GM12891 (cell line): ENCODE data around the gene TMCO4.

Experiments
- DNase-seq: peaks from one replicate; pipeline ENCODE4 v3.0.0; 2011; ENCODE audit warnings: low spot score; ENCODE audit not compliant: insufficient read length
- FAIRE-seq: peaks from 2 replicates; lab custom pipeline; 2011; peaks lifted over from hg19 to GRCh38; lab: Jason Lieb, UNC
- PAX5 ChIP-seq: IDR thresholded peaks from 2 replicates; pipeline ENCODE4 v1.6.1; 2011; ENCODE audit warnings: low read length, moderate library complexity, mild to moderate bottlenecking; ENCODE audit not compliant: insufficient read depth, severe bottlenecking
- POLR2A ChIP-seq: IDR thresholded peaks from 2 replicates; pipeline ENCODE4 v1.6.1; 2011; ENCODE audit warnings: low read depth, low read length, control low read depth
- POLR2AphosphoS5 ChIP-seq: IDR thresholded peaks from 2 replicates; pipeline ENCODE4 v1.6.1; 2011; ENCODE audit warnings: low read depth, low read length, control low read depth
- POU2F2 ChIP-seq: IDR thresholded peaks from 2 replicates; pipeline ENCODE4 v1.6.1; 2011; ENCODE audit warnings: low read depth, mild to moderate bottlenecking, control low read depth, low read length, moderate library complexity
- SPI1 ChIP-seq: IDR thresholded peaks from 2 replicates; pipeline ENCODE4 v1.6.1; 2011; ENCODE audit warnings: low read depth, low read length, control low read depth
- TAF1 ChIP-seq: IDR thresholded peaks from 2 replicates; pipeline ENCODE4 v1.6.1; 2011; ENCODE audit warnings: low read depth, low read length, control low read depth

TMCO4 gene

DNA sequence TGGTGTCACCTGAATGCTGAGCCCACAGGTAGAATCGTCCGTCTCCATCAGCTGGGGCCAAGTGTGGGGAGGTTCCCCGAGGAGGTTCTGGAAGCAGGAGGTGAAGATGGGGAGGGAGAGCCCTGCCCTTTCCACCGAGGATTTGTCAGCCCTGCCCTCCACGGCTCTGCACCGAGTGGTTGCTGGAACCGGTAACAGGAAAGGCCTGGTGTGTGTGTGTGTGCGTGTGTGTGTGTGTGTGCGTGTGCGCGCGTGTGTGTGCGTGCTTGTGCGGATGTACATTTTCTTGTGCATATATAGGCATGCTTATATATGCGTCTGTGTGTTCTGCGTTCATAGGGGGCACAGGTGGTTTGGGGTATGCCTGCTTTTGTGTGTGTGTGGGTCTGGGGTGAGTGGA, 152.1 kb downstream of the TMCO4 start:
- no peak for TF ChIP-seq POU2F2
- no peak for TF ChIP-seq SPI1
- TF ChIP-seq POLR2A: no peak
- no peak for TF ChIP-seq PAX5
- TF ChIP-seq POLR2AphosphoS5: no peak
- no peak for TF ChIP-seq TAF1
- DNase-seq: no peak
- FAIRE-seq: no peak

DNA sequence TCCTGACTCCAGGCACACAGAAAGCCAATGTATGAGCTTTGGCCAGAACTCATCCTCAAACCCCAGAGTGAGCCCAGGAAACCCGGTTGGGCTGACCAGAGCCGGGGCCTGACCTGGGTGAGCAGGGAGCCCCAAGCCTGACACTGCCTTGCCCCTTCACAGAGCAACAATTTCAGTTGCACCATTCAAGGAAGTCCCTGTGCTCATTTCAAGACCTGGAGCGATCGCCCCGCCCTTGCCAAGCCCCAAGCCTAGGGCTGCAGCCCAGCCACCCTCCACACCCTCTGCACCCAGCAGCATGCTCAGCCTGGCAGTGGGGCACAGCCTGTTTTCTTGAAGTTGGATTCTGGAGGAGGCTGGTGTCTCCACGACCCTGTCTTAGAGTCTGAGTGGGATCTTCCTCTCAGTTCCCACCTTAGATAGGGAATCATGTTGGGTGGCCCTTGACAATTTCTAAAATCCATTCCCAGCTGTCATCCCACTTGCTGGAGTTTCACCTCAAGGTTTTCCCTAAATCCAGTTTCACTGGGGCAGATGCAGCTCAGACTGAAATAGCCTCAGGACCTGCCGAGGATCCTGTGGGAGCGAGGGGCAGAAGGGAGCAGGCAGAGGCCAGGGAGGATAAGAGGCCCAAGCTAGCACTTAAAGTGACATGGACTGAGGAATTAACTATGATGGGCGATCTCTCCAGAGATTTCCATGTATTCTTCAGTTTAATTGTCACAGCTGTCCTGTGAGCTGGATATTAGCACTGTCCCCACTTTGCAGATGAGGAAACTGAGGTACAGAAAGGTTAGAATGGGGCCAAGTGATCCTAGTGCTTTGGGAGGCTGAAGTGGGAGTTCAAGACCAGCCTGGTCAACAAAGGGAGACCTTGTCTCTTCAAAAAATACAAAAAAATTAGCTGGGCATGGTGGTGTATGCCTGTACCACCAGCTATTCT, 153.1 kb downstream of the TMCO4 start:
- peak; percentile 58 for DNase-seq
- peak; percentile 81 for FAIRE-seq
- TF ChIP-seq SPI1 (no peak), TAF1 (no peak), PAX5 (no peak), POLR2AphosphoS5 (no peak), POU2F2 (no peak), POLR2A (no peak)

DNA sequence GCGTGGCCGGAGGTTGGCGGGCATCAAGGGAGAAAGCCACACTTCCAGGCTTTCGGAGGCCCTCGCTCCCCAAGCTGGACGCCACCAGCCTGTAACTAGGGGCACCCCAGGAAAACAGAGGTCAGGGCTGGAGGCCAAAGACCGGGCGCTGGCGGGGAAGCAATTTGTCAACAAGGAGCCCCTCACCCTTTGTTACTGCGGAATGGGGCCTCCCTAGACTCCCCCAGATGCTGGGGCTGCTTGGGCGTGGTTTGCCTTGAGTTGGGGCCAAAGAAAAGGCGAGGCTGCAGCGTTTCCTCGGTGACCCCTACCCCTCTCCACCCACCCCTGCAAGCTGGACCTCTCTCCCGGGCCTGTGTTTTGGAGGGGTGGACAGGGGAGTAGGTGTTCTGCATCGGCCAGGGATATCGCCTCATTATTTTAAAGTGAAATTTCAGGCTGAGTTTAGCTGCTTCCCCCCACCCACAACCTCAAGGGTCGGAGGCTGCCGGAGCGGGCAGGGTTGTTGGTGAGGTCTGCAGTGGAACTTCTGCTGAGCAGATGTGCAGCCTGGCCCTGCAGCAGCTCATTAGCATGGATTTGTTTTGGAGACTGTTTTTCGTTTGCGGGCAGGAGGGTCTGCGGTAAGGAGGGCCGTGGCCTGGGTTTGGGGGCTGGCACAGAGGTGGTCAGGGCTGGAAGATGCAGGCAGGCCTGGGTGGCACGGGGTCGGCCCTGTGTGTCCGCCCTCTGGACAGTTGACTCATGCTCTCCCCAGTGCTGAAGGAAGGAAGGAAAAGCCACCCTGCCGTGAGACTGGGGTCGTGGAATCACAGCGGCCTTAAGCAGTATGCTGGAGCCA, 154.1 kb downstream of the TMCO4 start:
- DNase-seq (no peak), FAIRE-seq (peak; percentile 79)
- TF ChIP-seq PAX5: no peak
- TF ChIP-seq SPI1: no peak
- TF ChIP-seq POLR2AphosphoS5: no peak
- no peak for TF ChIP-seq POLR2A
- no peak for TF ChIP-seq POU2F2
- TF ChIP-seq TAF1: no peak

DNA sequence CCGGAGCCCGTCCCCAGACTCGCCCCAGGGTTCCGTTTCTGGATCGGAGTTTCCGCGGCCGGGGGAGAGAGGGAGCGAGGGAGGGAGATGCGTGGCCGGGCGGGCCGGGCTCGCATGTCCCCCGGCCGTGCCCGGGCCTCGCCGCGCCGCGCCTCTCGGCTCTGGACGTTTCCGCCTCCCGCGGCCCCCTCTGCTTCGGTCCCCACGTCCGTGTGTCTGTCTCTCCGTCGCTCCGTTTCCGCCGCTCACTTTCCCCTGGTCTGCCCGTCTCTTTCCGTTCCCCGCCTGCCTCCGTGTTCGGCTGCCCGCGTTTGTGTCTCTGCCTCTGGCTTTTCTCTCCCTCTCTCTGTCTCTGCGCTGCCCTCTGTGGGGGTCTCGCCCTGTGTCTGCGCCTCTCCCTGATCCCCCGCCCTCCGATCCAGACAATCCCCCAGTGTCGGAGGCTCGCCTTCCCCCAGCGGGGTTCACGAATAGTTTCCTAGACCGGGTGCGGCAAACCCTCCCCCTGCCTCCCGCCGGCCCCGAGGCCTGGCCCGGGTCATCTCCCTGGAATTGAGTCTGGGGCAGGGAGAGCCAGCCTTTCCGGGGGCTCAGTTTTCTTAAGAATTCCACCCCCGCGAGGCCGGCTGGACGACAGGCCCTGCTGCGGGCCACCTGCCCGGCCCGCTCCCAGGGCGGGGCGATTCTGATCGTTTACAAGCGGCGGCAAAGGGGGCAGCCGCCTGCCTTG, 154.9 kb downstream of the TMCO4 start:
- TF ChIP-seq POLR2AphosphoS5: no peak
- no peak for TF ChIP-seq SPI1
- TF ChIP-seq TAF1: no peak
- TF ChIP-seq POU2F2: no peak
- FAIRE-seq (no peak), DNase-seq (peak; percentile 76)

DNA sequence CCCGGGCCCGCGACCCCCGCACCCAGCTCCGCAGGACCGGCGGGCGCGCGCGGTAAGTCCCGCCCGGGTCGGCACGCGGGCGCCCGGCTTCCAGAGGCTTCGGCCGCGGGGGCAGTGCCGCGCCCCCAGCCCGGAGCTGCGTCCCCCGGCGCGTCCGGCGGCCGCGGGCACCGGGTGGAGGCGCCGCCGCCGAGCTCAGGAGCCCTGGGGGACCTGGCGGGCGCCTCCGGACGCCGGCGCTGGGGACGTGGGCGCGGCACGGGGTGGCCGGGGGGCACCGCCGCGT, 155.4 kb downstream of the TMCO4 start:
- DNase-seq (peak; percentile 53), FAIRE-seq (no peak)
- TF ChIP-seq POLR2AphosphoS5 (no peak), TAF1 (no peak), SPI1 (no peak), PAX5 (no peak), POU2F2 (no peak), POLR2A (no peak)

DNA sequence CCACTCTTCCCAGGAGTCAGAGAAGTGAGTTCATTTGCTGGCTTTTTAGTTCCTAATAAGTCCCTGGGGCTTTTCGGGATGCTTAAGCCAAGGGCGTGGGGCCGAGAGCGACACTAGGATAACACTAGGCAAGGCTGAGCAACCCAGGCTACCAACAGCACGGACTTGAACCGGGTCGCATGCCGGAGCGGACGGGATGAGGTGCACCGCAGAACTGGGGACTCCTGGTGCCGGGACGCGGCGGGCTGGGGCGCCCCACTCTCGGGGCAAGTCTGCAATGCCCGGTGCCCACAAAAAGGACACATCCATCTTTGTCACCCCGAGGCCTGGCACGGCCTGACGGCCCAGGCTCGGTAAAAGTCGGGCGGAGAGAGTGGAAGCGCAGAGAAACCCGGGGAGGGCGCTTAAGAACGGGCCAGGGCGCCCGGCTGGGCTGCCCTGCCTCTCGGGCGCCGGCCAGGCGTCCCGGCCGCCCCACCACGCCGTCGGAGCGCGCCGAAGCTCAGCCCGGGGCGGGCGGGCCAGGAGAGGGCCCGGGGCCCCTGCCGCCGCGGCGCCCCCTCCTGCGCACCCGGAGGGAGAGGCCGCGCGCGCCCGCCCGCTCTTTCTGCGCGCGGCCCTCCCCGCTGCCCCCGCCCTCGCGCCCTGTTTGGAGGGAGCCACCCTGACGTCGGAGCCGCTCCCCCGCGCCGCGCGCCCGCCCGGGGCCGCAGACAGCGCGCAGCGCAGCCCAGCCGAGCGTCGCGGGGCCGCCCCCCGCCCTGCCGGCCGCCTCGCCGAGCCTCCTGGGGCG, 155.9 kb downstream of the TMCO4 start, which contains the start of gene NBL1:
TSS of gene NBL1 (plus strand) at position 710 of the 793 bp plus-strand sequence. CDS start 10,720 bp downstream, outside the sequence.
- DNase-seq: peak; percentile 67
- peak; percentile 72 for FAIRE-seq
- TF ChIP-seq TAF1 (no peak), POU2F2 (no peak), POLR2A (no peak), SPI1 (no peak), POLR2AphosphoS5 (no peak), PAX5 (no peak)

DNA sequence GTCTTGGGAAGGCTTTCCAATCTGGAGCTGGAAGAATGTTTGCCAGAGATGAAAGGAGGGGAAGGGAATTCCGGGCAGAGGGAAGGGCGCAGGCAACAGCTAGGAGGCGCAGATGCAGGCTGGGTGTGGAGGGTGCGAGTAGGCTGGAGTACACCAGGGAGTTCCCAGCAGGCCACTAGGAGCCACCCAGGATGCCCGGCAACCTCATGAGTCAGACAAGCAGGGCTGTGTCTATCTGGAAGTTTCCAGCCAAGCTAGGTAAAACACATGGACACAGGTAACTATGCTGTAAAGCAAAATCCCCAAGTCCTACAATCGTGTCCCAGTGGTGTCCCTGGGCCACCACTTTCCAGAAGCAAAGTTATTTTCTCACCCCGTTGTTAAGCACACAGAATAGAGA, 156.6 kb downstream of the TMCO4 start:
- no peak for DNase-seq
- no peak for FAIRE-seq
- TF ChIP-seq POLR2A: no peak

DNA sequence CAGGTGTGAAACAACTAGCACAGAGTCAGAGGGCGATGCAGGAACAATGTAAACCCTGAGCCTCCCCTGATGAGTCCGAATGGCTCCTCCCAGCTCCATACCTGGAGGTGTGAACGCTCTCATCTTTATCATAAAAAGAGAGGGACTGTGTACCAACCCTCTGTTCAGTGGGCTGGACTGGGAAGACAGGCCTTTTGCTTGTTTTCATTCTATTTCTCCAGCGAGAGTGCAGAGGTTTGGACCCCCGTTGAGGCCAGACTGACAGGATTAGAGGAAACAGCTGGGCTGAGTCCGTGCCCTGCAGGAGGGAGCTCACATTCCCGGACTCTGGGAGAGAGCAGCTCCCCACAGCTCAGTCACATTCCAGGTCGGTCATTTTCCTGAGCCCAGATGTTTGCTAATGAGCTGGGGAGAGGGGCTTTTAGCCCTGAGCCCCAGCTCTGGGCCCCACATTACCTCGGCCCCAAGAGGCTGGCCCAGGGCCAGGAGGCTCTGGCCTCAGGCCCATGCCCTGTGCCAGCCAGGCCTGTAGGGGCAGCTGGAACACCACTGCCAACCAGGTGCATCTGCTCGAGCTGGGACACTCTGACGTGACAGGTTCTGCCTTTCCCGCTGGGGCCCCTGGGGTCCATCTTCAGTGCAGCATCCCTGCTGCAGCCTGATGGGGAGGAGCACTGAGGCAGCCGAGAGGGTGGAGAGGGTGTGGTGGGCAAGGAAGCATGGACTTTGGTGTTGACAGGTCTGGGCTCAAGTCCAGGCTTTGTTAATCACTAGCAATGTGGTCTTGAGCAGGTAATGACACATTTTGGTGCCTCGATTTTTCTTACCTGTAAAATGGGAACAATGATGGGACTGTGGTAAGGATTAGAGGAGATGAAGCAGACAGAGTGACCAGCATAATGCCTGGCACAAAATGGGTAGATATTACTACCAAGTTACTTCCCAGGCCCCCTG, 159.1 kb downstream of the TMCO4 start:
- FAIRE-seq: no peak
- no peak for DNase-seq
- TF ChIP-seq POU2F2 (no peak), PAX5 (no peak), POLR2A (no peak), SPI1 (no peak), TAF1 (no peak), POLR2AphosphoS5 (no peak)
